A549 treated with CpdA at 1 μM for 4 hours (cell line): ENCODE results near the gene TMEM43. TPM values are rescaled to one million over a fixed set of nuclear protein-coding genes. Genes with fewer than 3 reads are reported as not detected.

Source experiments
- total RNA-seq: library from RNA; stranded (reverse); fragments of 200-300 nt; extraction: Qiagen RNA extraction; gene quantifications from 5 replicates; pipeline ENCODE4 v1.2.3, GENCODE V29; 2022; ENCODE audit warnings: low read depth

TMEM43 gene, protein sequence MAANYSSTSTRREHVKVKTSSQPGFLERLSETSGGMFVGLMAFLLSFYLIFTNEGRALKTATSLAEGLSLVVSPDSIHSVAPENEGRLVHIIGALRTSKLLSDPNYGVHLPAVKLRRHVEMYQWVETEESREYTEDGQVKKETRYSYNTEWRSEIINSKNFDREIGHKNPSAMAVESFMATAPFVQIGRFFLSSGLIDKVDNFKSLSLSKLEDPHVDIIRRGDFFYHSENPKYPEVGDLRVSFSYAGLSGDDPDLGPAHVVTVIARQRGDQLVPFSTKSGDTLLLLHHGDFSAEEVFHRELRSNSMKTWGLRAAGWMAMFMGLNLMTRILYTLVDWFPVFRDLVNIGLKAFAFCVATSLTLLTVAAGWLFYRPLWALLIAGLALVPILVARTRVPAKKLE
- total RNA-seq, result 75.1 to 84.0 TPM (median 81.0 TPM) in 5 replicates

DNA sequence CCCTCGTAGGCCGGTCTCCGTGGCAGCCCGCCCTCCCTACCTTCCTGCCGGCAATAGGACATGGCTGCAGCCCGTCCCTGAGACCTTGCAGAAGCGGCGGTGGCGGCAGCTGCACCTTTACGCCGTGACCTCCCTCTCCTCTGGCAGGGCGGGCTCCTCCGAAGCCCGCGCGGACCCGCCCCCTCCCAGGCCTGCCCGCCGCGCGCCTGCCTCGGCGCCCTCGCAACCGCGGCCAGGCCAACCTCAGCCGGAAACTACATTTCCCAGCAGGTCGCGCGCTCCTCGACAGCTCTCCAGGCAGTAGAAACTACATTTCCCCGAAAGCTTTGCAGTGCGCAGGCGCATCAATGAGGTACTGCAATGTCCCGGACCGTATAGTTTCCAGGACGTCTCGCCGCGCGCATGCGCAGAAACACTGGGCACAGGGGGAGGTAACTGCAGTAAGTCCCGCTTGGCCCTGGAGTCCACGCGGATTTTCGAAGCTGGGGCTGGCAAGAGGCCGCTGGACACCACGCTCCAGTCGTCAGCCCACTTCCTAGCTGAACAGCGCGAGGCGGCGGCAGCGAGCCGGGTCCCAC, at the start of gene TMEM43, which contains the start of gene CHCHD4:
TMEM43 (plus strand) TSS at position 438 of the 578 bp plus-strand sequence. CDS start 142 bp downstream, outside the sequence.
CHCHD4 (minus strand) TSS at position 256 of the 578 bp plus-strand sequence; CDS start at position 62, 194 bp downstream.

GRCh38 chr3:14178247-14179113, 53.6 kb downstream of the TMEM43 start, which contains the start of the genes LSM3 and XPC:
Gene LSM3 (plus strand): TSS chr3:14178817. CDS start chr3:14178861, 44 bp downstream.
Gene XPC (minus strand): TSS chr3:14178601. CDS start chr3:14178568, 33 bp downstream.

Other genes with a start within 250 kb of the TMEM43 start
- gene WNT7A, start 245.0 kb upstream of the TMEM43 start, total RNA-seq, result 0.10 to 0.26 TPM (median 0.18 TPM) in 5 replicates
- gene CHCHD4, start 182 bp upstream of the TMEM43 start, total RNA-seq, result 37.1 to 41.0 TPM (median 39.4 TPM) in 5 replicates
- 27.0 to 34.3 TPM (median 31.7 TPM) in 5 replicates for gene XPC, start 53.5 kb downstream of the TMEM43 start, total RNA-seq
- 19.8 to 26.9 TPM (median 21.3 TPM) in 5 replicates for gene LSM3, start 53.8 kb downstream of the TMEM43 start, total RNA-seq